ENCODE results near the gene NPBWR2. TPM values are rescaled to one million over a fixed set of nuclear protein-coding genes. Genes with fewer than 3 reads are reported as not detected.
"Not testable (repeated sequence)": the region's sequence is repeated elsewhere in the genome, so short reads cannot be mapped to it uniquely, and the experiment has no call there.

Gene NPBWR2
- total RNA-seq, 1 donor from 2014 or later, result not detected

DNA sequence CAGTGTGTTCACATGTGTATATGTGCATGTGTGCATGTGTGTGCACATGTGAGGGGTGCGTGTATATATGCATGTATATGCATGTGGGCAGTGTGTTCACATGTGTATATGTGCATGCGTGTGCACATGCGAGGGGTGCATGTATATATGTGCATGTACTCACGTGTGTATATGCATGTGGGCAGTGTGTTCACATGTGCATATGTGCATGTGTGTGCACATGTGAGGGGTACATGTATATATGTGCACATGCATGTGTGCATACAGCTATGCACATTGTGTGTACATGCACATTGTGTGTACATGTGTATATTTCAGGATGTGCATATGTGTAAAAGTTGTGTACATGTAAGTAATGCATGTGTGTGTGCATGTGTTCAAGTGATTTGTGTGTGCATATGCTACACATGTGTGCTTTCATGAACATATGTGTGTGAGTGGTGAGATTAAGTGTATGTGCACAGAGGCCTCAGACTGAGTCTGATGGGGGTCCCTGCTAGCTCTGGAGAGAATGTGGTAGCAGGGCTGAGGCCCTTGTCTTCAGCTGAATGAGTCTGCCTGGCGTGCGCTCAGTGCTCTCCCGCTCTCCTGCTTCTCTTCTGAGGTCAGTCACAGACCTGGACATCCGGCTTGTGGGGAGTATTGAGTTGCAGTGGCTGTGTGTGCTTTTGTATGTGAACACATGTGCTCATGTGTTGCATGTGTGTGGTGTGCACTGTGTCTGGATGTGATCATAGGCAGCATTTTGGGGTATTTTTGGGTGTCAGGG, 37.0 kb upstream of the NPBWR2 start:
- intact Hi-C loops (cut with micrococcal nuclease), result no loop called here

DNA sequence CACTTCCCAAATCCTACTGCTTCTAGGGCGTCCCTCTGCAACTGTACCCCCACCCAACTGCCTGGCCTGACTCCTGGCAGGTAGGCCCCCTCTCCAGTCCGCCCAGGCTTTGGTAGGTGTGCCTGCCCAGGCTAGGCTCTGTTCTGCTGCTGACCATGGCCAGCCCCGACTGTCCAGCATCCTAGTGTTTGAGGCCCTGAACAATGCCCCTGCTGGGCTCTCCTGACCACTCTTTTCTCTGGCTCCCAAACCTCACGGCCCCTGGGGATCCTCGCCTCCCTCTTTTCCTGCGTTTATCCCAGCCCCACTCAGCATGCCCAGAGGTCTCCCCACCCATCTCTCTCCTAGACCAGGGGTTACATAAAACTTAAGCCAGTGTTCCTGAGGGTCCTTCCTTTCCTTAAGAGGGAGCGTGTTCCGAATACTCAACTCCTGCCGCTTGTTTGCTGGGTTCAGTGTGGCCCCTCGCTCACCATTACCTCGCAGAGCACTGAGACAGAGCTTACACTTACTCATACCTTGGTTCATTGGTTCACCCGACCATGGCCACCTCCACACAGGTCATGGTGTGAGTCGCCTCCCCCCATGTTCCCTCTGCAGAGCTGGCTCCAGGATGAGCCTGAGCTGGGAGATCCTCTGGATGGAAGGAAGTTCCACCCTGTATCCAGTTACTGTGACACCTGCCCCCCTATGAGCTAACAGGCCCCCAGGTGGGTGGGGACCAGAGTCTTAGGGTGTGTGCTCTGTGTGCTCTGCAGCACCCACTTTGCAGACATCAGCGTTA, 35.8 kb upstream of the NPBWR2 start:
- intact Hi-C loops (cut with micrococcal nuclease), result no loop called here

DNA sequence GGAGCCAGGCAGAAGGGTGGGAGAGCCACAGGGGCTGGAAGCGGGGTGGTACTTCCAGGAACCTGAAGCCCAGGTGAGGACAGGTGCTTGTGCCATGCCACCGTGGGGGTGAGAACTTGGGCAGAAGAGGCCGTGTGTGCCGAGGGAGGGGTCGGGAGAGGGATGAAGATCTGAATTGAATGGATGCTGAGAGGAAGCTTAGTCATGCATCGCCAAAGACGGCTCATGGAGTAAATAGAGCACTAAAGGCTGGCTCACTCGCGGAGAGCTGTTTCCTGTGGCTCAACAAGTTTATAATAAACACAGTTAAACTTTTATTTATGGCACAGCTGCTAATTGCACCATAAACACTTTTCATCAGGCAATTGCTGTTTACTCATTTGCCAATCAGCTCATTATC, 35.2 kb upstream of the NPBWR2 start:
- intact Hi-C loops (cut with micrococcal nuclease), result no loop called here

DNA sequence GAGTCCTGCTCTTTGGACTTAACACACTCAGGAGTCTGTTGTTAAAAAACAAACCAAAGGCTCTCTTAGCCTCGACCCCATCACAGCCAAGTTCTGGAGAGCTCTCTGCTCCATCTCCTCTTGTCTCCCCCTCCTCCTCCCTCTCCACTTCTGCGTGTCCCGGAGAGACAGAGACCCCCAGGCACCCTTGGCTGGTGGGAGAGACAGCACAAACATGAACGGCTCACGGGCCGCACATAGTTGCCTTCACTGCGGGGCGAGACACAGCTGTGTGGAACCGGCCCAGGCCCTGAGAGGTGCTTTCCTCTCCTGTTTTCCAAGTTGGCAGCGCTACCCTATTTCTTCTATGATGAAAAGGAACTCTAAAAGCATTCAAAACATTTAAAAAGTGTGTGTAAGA, 33.6 kb upstream of the NPBWR2 start:
- intact Hi-C loops (cut with micrococcal nuclease), result no loop called here

DNA sequence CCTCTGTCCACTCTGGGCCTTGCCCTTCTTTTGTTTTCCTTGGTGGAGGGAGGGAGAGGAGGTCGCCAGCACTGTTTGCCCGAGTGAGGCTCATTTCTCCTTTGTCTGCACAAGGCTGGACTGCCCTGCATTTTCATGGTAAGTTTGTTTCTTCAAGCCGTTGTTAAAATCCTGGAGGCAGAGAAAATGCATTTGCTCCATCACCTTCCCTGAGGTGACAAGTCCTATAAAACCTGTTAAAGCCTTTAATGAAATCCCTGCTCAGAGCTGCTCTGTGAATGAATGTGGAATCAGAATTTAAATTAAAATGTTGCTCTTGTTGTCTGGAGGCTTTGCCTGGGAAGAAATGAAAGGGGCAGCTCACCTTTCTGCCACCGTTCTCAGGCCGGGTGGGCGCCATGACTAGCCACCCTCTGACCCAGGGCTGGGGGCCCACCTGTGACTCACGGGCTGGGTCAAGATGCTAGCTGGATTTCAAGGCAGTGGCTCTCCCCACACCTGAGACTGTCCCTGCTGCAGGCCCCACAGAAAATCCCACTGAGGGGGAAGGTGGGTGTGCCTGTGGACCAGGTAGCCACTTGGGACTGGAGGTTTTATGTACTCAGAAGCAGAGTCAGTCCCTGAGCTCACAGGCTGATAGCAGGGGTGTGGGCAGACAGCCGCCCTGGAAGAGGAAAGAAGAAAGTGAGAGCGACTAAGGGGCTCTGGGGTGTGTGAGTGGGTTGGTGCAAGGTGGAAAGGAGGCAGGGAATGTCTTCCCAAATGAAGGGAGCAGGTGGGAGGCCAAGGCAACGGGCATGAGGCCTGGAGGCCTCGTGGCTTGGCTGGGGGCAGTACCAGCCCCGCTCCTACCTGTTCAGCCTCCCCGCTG, 32.9 kb upstream of the NPBWR2 start:
- intact Hi-C loops (cut with micrococcal nuclease), result no loop called here

DNA sequence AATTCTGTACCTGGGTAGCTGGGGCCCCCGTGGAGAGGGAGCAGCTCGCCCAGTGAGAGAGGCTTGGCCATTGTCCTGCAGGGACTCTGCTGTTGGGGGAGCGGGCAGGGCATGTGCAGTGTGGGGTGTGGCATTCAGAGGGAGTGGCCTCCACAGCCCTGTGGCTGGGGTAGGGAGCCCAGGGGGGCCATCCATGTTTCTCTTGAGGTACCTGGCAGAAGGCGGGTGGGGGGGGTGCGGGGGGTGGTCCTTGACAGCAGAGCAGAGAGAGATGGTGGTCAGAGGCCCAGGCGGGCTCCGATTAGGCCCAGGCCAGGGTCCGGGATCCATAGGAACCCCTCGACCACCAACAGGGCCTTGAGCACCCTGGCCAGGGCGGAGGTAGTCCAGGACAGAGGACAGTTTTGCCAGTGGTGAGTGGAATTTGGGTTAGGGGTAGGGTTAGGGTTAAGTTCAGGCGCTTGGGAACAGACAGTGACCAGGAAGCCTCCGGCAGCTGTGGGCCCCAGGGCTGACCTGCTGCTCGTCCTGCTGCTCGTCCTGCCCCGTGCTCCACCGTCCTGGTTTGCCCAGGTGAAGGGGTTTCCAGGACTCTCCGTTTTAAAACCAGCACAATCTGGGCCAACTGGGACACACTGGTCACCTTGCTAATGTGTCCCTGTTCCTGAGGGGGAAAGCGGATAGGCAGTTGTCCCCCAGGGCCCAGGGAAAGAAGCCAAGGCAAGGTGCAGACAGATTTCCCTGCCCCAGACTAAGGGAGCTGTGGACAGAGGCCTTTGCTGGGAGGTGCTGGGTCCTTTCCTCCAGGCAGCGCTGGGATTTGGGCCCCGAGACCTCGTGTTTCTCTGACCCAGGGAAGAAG, 32.1 kb upstream of the NPBWR2 start:
- intact Hi-C loops (cut with micrococcal nuclease), result no loop called here

DNA sequence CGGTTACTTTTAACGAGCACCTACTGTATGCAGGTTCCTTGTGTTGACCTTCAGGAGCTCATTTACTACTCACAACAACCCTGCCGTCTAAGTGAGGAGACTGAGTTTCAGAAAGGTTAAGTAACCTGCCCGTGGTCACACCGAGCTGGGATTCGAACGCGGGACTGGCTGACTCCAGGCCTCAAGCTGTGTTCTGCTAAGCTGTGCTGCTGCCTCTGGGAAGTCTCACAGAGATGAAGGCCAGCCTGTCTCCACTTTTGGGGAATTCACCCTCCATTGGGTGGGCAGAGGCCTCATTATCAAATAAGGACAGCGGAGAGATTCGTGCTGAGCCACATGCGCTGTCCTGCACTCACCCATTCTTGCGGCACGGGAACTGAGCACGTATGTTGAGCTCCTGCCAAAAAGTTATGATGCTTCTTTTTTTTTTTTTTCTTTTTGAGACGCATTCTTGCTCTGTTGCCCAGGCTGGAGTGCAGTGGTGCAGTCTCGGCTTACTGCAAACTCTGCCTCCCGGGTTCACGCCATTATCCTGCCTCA, 31.0 kb upstream of the NPBWR2 start:
- intact Hi-C loops (cut with micrococcal nuclease), result no loop called here

DNA sequence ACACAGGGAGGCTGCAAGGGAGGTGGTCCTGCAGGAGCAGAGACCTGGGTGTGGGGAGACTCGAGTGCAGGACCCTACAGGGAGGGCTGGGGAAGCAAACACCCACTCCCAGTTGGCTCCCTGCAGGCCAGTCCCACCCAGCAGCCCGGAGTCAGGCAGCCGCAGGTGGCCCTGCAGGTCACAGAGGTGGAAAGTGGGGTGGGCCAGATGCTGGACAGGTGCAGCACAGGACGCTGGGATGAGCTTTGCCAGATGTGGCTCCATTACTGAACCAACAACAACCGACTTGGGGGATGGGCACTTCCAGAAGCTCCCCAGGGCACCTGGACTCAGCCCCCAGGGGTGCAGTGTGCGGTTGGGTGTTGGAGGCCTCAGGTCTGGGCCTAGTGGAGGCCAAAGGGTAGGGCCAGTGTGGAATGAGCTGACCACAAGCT, 30.2 kb upstream of the NPBWR2 start:
- intact Hi-C loops (cut with micrococcal nuclease), result no loop called here

DNA sequence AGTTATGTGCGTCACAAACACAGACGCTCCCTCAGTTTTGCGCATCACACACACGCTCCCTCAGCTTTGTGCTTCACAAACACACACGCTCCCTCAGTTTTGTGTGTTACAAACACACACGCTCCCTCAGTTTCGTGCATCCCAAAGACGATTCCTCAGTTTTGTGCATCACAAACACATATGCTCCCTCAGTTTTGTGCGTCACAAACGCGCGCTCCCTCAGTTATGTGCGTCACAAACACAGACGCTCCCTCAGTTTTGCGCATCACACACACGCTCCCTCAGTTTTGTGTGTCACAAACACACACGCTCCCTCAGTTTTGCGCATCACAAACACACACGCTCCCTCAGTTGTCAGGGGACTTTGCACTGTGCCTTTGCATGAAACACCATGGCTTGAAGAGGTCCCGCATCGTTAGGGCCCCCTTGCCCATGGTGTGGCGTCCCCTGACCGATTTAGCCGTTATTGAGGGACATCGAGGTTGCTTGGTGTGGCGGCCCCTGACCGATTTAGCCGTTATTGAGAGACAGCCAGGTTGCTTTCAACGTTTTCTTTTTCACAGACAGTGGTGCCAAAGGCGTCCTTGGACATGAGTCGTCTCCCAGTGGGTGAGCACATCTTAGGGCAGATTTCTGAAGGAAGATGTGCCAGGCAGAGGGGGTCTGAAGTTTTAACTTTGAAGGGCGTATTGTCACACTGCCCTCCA, 28.8 kb upstream of the NPBWR2 start:
- intact Hi-C loops (cut with micrococcal nuclease), result no loop called here

DNA sequence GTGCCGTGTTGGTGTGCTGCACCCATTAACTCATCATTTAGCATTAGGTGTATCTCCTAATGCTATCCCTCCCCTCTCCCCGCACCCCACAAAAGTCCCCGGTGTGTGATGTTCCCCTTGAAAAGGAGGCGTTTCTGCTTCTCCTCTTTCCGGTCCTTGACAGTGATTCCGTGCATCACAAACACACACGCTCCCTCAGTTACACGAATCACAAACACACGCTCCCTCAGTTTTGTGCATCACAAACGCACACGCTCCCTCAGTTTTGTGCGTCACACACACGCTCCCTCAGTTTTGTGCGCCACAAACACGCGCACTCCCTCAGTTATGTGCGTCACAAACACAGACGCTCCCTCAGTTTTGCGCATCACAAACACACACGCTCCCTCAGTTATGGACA, 27.4 kb upstream of the NPBWR2 start:
- intact Hi-C loops (cut with micrococcal nuclease), result not testable (repeated sequence)

DNA sequence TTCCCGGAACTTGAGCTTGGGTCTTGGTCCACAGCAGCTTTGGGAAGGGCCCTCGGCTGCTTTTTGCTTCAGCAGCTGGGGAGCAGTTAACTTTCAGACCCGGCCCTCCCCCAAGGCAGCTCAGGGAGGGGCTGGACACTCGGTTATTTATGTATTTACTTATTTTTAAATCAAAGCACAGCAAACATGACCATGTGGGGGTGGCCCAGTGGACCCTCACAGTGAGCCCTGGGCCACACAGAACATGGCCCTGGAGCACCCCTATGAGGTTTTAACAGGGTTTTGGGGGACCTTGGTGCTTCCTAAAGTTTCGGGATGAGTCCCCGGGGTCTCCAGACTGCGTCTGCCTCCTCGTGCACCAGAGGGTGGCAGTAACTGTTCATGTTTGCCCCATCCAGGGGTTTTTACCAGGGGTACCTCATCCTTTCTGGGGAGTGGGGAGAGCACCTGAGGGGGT, 26.6 kb upstream of the NPBWR2 start:
- intact Hi-C loops (cut with micrococcal nuclease), result no loop called here

DNA sequence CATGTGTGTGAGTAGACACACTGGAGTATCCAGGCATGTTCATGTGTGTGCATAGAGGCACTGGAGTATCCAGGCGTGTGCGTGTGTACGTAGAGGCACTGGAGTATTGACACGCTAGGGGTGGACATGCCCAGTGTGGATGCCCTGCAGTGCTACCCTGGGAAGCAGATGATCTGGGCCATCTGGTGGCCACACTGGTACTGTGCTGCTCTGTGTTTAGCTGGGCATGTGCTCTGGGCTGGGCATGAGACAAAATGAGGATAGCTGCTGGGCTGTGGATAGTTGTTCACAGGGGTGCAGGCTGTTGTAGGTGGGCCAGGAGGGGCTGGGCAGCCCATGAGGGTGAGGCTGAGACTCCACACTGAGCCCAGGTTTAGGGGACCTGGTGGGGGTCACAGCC, 24.0 kb upstream of the NPBWR2 start:
- intact Hi-C loops (cut with micrococcal nuclease), result no loop called here

DNA sequence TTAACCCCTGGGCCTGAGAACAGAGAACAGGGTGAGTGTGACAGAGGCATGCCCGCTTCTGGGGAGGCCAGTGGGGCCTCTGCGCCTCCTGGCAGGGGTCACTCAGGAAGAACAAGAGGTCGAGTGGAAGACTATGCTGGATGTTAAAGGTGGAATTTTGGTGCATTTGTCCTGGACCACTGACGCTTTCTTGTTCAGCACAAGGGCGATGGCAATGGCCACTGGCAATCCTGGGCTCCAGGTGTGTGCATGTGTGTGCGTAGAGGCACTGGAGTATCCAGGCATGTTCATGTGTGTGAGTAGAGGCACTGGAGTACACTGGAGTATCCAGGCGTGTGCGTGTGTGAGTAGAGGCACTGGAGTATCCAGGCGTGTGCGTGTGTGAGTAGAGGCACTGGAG, 23.5 kb upstream of the NPBWR2 start:
- intact Hi-C loops (cut with micrococcal nuclease), result no loop called here

DNA sequence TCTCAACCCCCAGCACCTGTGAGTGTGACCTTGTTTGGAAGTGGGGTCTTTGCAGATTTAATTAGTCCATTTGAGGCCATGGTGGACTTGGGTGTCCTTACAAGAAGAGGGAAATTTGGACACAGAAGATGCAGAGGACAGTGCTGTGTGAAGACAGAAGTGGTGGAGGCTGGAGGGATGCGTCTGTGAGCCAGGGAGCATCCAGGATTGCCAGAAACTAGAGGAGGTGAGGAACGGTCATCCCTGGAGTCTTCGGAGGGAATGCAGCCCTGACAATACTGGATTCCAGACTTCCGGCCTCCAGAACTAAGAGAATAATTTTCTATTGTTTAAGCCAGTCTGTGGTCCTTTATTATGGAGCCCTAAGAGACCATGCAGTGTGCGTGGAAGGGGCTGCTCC, 22.9 kb upstream of the NPBWR2 start:
- intact Hi-C loops (cut with micrococcal nuclease), result no loop called here

DNA sequence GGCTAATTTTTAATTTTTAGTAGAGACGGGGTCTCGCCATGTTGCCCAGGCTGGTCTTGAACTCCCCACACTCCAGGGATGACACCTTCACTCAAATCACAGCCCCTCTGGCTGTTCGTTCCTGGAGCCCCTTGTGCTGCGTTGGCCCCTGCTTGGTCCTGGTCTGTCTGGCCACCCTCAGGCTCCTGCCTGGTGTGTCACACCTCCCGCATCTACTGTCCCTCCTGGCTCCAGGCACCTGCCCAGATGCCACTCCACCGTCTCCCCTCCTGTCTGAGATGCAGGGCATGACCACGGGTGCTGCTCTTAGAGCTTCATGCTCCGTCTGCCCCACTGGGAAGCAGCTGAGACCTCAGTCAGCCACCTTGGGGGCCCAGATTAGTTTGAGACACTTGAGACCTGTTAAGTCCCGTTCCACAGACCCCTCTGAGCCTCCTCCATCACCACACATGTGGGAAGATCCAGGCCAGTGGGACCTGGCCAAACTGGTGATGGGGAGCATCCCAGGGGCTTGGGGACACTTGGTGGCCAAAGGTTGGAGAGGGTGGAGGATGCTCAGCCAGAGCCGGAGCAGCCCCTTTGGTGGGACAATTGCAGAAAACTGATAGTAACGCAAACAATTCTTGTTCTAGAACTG, 21.9 kb upstream of the NPBWR2 start:
- intact Hi-C loops (cut with micrococcal nuclease), result loop anchor here (10.0 kb wide), 1 partner anchor 344 kb away; no protein-coding TSS in a partner anchor

DNA sequence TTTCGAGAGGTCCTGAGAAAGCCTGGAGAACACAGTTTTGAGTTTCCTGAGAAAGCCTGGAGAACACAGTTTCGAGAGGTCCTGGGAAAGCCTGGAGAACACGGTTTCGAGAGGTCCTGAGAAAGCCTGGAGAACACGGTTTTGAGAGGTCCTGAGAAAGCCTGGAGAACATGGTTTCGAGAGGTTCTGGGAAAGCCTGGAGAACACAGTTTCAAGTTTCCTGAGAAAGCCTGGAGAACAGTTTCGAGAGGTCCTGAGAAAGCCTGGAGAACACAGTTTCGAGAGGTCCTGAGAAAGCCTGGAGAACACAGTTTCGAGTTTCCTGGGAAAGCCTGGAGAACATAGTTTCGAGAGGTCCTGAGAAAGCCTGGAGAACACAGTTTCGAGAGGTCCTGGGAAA, 16.2 kb upstream of the NPBWR2 start:
- intact Hi-C loops (cut with micrococcal nuclease), result loop anchor here (10.0 kb wide), 1 partner anchor 339 kb away; no protein-coding TSS in a partner anchor

DNA sequence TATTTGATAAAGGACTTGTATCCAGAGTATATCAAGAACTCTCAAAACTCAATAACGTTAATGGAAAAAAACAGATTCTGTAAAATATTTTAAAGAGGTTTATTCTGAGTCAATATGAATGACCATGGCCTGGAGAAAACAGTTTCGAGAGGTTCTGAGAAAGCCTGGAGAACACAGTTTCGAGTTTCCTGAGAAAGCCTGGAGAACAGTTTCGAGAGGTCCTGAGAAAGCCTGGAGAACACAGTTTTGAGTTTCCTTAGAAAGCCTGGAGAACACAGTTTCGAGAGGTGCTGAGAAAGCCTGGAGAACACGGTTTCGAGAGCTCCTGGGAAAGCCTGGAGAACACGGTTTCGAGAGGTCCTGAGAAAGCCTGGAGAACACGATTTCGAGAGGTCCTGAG, 15.6 kb upstream of the NPBWR2 start:
- intact Hi-C loops (cut with micrococcal nuclease), result loop anchor here (10.0 kb wide), 1 partner anchor 338 kb away; no protein-coding TSS in a partner anchor

DNA sequence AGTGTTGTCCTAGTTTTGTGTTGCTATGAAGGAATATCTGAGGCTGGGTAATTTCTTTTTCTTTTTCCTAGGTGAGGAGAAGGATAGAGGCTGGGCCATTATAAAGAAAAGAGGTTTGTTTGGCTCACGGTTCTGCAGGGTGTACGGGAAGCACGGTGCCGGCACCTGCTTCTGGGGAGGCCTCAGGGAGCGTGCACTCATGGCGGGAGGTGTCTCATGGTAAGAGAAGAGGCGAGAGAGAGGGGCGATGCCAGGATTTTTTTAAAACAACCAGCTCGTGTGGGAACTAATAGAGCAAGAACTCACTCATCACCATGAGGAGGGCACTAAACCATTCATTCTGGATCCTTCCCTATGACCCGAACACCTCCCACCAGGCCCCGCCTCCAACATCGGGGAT, 14.2 kb upstream of the NPBWR2 start:
- intact Hi-C loops (cut with micrococcal nuclease), result loop anchor here (2.0 to 10.0 kb wide), 2 partner anchors 337 to 413 kb away; partner anchors contain the start of gene ZGPAT
